Right forelimb (tissue), 1 donor: ENCODE data around the gene C14orf132.
"Not testable (repeated sequence)": the region's sequence is repeated elsewhere in the genome, so short reads cannot be mapped to it uniquely, and the experiment has no call there.

Source experiments
- DNase-seq: peaks from one replicate; pipeline ENCODE4 v3.0.0-alpha.2; 2018

The C14orf132 gene

DNA sequence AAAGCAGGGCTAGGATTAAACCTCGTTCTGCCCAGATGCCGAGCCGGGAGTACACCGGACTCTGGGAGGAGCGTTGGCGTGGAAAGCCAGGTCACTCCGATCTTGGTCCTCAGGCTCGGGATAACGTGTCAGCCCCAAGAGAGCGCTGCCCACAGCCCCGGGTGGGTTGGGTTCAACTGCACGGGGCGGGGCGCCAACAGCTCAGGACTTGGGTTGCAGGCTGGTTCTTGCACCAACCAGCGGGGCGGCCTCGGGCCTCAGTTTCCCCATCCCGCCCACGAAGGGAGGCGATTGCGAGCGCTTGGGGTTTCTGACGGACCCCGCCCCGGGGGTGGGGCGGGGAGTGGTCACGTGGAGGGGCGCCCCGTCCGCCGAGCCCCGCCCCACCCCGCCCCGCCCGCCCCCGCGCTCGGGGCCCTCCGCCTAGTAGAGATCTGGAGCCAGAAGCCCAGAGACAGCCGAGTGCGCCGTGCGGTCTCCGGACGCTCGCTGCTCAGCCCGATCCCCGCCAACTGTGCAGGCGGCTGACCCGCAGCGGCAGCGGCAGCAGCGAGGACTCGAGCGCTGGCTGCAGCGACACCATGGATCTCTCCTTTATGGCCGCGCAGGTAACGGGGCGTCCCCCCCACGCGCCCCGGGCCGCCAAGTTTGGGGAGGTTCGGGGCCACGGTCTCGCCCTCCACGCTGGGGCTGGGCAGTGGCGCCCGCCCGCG is at the start of gene C14orf132:
C14orf132 (plus strand) TSS at position 443 of the 713 bp plus-strand sequence; CDS start at position 582, 139 bp downstream.
- peak; percentile 86 for DNase-seq

DNA sequence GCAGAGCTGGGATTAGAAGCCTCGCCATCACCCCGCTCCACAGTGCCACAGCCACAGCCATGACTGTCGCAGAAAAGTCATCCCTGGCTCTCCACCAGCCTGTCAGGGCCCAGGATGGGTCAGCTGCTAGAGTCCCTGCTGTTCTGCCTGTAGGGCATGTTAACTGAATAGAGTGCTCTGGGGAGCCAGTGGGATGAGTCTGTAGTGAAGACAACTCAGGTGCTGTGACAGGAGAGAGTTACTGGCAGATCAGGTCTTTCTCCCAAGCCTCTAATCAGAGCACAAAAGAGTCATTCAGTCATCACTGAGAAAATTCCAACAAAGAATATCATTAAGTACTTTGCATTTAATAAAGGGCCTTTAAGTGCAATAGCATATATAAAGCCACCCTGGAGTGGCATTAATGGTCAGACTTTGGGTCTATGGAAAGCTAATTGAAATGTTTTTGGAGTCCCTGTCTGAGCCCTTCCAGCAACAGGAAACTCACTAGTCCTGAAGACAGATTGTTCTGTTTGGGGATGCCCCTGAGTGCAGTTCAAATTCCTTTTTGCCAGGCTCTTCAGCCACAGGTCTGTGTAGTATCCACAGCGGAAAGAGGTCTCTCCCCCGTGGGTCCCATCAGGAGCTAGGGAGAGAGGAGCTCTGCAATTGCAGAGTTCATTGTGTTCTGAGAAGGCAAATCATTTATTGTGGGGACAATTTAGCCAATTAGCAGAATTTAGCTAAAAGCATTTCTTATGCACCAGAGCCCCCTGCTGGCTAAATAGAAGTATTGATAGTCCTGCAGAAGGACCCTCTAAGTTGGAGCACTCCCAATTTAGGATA is 45.2 kb upstream of the C14orf132 start:
- peak; percentile 45 for DNase-seq

DNA sequence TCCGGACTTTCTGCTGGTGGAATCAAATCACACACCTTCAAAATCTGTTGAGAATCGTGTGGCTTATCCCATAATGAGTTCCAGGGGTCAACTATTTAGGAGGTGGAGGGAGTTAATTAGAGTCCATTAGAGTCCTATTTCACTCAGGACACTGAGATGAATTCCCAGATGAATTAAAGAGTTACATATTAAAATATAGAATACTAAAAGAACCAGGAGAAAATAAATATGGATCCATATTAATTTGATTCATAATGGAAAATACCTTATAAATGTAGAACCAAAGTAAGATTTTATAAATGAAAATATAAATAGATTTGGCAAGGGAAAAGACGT is 44.6 kb upstream of the C14orf132 start:
- no peak for DNase-seq

DNA sequence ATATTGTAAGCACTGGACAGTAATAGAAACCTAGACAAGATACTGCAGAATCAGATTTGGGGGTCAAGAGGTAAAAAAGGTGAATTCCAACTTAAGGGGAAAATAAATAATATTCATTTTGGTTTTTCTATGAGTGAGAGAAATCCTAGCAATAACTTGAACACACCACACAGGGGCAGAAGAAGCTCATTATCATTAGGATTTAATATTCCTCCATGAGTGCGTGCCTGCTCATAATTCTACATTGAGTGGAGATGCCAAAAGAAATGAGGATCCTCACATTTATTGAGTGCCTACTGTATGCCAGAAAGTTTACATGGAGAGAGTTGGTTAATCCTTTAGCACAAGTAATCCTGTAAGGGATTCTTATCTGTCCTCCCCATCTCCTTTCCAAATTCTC is 40.5 kb upstream of the C14orf132 start:
- DNase-seq, result no peak

DNA sequence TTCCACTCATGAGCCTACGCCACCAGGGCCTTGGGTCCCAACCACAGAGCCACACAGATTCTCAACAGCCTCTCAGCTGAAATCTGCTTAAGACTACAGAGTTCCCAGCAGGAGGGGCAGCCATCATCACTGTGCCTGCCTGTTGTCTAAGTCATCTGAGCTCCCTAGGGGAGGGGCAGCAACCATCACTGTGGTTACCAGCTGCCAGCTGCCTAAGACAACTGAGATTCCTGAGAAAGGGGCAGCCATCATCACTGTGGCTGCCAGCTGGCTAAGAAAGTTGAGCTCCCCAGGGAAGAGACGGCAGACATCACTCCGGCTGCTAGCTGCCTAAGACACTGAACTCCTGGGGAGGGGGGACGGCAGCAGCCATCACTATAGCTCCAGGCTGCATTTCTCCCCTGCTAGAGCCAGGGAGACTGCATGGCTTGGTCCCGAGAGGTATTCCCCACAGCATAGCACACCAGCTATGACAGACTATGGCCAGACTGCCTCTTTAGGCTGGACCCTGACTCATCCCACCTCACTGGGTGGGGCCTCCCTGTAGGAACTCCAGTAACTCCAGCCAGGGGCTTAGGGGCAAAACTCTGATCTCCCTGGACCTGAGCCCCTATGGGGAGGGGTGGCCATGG is 37.2 kb upstream of the C14orf132 start:
- DNase-seq, result peak; percentile 57

DNA sequence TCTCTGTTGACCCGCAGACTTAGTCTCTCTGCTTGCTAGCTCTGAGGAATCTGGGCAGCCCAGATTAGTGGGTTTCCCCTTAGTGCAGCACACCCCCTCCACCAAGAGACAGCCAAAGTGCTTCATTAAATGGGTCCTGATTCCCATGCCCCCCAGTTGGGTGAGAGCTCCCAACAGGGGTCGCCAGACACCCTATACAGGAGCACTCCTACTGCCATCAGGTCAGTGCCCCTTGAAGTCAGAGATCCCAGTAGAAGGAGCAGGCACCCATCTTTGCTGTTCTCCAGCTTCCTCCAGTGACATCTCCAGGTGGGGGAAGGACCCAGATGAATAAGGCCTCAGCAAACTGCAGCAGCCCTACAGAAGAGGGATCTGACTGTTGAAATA is 36.7 kb upstream of the C14orf132 start:
- no peak for DNase-seq

DNA sequence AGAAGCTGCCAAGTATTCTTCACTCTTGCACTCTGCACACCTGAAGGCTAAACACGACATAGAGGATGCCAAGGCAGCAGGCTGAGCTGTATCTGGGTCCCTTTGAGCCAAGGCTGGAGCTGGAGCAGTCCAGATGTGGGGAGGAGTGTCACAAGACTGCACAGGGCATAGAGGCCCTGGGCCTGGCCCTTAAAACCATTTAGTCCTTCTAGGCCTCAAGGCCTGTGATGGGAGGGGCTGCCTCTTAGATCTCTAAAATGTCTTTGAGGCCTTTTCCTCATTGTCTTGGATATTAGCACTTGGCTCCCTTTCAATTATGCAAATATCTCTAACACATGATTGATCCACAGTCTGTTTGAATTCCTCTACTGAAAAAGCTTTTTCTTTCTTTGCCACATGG is 28.0 kb upstream of the C14orf132 start:
- DNase-seq, result no peak

DNA sequence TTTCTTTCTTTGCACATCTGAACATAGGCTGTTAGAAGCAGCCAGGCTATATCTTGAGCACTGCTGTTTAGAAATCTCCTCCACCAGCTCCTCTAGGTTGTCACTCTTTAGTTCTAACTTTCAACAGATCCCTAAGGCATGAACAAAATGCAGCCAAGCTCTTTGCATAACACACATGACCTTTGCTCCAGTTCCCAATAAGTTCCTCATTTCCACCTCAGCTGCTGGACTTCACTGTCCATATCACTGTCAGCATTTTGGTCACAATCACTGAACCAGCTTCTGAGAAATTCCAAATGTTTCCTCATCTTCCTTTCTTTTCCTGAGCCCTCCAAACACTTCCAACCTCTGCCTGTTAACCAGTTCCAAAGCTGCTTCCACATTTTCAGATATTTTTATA is 27.6 kb upstream of the C14orf132 start:
- no peak for DNase-seq

DNA sequence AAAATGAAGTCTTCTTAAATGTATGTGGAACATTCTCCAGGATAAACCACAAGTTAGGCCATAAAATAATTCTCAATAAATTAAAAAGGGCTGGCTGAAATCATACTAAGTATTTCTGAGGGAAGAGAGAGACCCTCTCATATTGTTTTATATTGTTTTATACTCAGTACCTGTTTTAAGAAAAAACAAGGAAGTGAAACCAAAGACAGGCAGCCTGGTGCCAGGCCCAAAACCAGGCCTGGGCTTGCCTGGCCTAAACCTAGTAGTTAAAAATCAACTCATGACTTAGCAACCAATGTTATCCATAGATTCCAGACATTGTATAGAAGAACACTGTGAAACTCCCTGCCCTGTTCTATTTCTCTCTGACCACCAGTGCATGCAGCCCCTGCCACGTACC is 26.4 kb upstream of the C14orf132 start:
- not testable (repeated sequence) for DNase-seq

DNA sequence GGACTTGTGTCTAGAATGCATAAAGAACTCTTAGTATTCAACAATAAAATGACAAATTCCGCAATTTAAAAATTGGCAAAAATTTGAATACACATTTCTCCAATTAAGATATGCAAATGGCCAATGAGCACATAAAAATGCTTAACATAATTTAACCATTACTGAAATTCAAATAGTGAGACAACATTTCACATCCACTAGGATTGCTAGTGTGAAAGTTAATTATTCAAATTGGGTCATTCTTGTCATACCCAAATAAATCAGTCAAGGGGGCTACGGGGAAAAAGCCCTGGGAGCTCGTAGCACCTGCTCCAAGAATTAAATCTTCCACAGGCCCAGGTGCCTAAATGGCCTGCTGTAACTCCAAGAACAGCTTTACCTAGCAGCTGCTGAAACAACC is 25.0 kb upstream of the C14orf132 start:
- no peak for DNase-seq

DNA sequence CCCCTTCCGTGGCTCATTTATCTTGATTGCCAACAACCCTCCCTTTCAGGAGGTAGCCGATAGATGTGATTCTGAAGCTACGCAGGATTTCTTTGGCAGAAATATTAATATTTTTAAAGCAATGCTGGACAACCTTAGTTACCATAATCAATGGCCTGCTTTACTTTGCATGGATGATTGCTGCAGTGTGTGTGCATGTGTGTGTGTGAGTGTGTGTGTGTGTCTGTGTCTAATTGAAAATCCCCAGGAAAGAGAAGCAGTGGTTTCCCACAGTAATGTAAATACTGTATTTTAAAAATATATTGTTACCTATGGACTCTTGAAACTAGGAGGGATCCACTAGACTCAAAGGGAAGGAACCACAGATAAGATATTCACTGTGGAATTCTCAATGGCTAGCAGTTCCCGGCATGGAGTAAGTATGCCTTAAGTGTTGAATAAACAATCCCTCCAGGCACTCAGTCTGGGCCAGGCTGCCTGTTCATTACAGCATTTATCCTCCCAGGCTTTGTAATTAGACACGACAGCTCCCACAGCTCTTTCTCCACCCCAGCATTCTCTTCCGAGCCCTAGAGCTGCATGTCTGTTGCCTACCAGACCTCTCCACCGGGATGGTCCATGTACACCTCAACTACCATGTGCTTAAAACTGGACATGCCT is 22.5 kb upstream of the C14orf132 start:
- no peak for DNase-seq

DNA sequence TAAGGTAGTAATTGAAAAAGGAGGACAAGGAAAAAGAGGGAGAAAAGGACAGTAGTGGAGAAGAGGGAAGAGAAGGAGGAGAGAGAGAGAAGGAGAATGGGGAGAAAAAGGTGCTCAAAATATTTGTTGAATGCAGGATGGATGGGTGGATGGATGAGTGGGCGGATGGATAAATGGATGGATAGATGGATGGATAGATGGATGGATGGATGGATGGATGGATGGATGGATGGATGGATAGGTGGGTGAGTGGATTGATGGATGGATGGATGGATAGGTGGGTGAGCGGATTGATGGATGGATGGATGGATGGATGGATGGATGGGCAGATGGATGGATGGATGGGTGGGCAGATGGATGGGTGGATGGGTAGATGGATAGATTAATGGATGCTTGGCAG is 21.3 kb upstream of the C14orf132 start:
- DNase-seq, result no peak

DNA sequence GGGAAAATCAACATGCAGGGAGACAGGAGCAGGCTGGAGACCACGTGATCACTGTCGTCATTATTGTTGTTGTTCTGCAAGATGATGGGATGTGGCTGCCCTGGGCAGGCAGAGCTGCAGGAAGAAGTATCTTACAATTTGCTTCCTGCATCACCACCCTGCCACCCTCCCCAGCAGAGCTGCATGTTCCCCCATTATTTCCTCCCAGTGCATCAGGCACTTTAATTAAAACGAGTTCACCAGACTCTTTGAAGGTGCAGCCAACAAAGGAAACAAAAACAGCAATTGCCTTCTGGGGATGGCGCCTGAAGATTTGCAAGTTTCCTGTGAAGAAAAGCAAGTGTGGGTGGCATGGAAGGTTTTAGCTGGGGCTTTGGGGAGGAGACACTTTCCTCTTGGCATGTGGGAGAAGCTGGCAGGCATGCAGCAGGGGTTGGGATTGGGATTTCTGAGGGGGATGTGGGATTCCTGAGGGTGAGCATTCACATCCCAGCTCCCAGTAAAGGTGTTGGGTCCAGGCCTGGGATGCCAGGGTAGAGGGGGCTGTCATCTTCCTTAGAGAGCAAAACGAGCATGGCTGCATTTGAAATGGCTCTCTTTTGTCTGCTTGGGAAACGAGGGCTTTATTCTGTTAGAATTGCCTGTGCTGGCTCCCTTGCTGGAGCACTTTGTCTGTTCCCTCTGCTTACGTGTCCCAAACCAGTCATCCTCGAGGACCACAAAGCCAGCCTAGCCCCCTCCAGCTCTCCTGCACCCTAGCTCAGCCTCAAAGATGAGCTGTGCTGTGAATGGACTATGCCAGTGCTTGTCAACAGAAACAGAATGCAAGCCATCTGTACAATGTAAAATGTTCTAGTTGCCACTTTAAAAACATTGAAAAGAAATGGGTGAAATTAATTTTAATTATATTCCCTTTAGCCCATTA is 11.5 kb upstream of the C14orf132 start:
- DNase-seq, result no peak

DNA sequence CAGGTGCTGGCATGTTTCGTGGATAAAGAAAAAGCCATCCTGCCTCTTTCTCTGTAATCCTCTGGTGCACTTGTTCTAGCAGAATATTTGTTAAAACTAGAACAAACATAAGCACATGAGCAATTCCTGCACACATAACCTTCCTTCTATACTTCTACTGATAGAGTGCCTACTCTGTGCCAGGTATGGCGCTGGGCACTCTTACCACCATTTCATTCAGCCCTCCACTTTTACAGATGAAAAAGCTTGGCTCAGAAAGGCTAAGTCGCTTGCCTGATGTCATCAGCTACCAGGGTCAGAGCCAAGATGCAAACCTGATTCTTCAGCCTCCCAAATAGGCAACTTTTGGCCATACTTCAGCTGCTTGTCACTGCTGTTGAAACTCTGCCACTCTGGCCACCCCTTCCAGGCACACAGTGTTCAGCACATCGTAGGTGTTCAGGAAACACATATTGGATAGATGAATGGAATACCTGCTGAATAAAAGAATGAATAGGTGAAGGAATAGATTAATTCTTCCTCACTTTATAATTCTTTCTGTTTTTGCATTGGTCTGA is 10.0 kb upstream of the C14orf132 start:
- DNase-seq, result no peak

DNA sequence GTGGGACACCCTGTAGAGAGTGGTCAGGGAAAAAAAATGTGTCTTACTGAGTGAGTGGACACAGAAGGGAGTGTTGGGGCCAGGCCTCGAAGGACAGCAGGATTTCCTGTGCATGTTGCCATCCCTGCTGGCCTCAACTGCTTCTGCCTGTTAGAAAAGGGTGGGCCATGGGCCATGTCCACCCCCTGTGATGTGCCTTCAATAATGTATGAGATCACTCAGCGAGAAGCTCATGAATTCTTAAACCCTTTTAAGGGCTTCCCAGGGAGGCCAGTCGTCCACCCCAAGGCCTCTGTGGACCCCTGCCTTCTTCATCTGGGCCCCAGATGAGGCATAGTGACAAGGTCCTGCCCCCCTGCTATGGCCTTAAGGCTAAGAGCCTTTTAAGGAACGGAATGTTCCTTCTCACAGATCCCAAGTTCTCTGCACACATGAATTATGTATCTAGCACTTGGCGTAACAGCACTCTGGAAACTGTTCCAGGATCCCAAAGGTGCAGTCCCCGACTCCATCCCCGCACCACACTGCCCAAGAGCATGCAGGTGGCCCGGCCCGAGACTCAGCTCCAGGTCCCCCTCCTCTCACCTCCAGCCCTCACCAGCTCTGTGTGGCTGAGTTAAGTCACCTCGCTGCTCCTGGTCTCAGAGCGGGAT is 8.9 kb upstream of the C14orf132 start:
- no peak for DNase-seq

DNA sequence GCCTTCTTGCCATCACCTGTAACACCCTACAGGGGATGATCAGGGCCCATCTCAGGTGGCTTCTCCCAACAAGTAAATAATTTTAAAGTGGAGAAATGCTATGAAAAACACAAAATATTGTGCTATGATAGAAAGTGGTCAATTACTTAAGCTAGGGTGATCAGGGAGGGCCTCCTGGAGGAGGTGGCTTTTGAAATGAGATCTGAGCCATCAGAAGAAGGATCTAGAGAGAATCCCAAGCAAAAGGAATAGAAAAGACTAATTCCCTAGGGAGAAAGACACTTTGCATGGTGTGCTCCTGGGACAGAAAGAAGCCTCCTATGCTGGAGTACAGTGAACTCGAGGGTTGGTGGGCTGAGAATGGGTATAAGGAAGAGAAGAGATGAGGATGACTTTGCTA is 7.5 kb upstream of the C14orf132 start:
- no peak for DNase-seq

DNA sequence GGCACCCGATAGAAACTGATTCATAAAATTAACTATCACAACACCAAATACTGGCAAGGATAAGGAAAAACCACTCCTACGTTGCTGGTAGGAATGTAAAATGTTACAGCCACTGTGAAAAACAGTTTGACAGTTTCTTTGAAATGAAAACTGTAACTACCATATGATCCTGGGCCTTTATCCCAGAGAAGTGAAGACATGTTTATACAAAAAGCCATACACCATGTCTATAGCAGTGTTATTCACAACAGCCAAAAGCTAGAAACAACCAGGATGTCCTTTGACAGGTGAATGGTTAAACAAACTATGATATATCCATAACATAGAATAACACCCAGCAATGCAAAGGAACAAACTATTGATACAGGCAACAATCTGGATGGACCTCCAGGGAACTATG is 3.7 kb upstream of the C14orf132 start:
- DNase-seq, result no peak

DNA sequence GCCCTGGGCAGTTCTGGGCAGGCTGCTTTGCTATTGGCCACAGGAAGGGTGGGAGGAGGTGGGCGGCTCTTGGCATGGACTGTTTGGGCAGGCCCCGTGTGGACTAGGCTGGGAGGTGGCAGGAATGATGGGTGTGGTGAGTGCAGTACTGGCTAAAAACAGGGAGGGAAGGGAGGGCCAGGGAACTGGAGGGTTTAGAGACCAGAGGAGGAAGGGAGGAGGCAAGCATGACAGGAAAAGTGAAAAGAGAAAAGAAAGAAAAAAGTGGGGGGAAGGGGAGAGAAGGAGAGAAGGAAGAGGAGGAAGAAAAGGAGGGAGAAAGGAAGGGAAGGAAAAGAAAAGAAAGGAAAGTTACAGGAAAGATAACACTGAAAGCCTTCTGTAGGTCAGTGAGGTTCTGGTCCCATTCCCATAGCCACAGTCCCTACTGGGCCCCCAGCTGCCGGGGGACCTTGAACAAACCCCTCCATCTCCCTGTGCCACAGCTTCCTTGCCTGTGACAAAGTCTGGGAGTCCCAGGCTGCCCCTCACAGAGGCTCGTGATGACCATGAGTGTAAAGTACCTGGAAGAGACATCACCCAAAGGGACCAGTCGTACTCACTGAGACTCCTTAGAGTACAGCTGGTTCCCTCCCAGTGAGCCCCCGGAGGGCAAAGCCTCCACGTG is 1.1 kb upstream of the C14orf132 start:
- peak; percentile 53 for DNase-seq

DNA sequence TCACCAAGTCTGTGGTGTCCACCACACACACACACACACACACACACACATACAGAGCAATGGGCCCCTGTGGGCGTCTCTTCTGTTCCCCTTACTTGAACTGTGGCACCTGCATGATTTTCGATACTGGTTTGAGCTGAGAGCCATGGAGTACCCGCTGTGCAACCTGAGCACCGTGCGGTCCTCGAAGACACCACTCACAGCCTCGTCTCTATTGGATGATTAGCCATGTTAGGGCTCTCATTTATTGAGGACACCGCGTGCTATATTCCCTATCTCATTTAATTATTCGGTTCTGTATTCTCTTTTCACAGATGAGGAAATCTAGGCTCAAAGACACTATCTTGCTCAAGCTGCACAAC is 623 bp upstream of the C14orf132 start:
- DNase-seq, result no peak

DNA sequence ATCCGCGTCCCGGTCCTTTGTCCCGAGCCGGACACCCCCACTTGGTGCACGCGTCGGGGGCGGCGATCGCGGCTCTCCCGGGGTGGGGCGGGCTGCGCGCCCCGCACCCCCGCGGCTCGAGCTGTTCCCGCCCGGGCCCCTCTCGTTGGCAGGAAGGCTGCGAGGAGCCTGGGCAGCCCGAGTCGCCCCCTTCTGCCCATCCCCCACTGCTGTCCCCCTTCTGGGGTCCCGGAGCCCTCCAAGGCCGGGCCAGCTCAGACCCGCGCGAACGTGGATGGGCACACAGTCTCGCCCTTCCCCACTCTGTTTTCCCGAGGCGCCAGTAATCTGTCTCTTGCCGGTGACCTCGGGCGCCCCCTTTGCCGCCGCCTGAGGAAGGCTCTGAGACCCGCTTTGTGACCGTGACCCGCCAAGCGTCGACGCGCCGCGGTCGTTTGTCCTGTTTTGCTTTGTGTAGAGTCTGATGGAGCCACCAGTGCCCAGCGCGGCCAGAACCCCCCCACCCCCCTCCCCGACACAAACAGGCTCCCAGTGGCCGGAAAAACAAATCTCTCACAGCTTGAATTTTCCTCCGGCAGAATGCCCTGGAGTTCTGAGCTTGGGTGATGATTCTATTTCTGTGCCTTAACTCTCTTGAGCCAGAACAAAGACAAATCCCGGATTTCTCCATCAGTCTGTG is 610 bp downstream of the C14orf132 start:
- DNase-seq, result peak; percentile 60
